HepG2 (cell line): ENCODE data around the gene ZCCHC24.

Source experiments
- PHF5A ChIP-seq: IDR thresholded peaks from one replicate; pipeline ENCODE4 v1.6.1; 2018; ENCODE audit warnings: low read depth, missing genetic modification reagents; ENCODE audit not compliant: unreplicated experiment
- ZNF556 ChIP-seq: sonication (generic); formaldehyde crosslinking; IDR thresholded peaks from 2 replicates; pipeline ENCODE4 v1.4.0; 2020; ENCODE audit warnings: mild to moderate bottlenecking, missing genetic modification reagents, borderline replicate concordance

DNA sequence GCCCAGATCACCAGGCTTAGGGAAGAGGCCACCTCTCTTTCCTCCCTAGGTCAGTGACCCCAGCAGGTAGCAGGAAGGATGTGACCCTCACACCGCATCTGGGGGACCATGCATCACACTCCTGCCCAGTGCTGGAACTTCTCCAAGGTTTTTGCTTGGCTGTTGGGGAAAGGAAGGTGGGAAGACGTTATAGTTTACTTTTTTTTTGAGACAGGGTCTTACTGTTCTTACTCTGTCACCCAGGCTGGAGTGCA, 8.6 kb downstream of the ZCCHC24 start:
- TF ChIP-seq ZNF556 = no peak
- no peak for TF ChIP-seq PHF5A (CRISPR knock-in tag)
